Endometrial microvascular endothelial cells (primary cell): ENCODE data around the gene FZD8. TPM values are rescaled to one million over a fixed set of nuclear protein-coding genes. Genes with fewer than 3 reads are reported as not detected.
"Not testable (repeated sequence)": the region's sequence is repeated elsewhere in the genome, so short reads cannot be mapped to it uniquely, and the experiment has no call there.

ENCODE experiments used
- in situ Hi-C: cut with HindIII; loops from 2 replicates; pipeline ENCODE4 v1.10.0; 2017; ENCODE audit warnings: low sequenced_read_pairs, low pct_unique_long_range_greater_than_20kb; ENCODE audit errors: inconsistent ontology term
- total RNA-seq: library from RNA; depleted of rRNA; stranded (reverse); fragments of >200 nt; gene quantifications from one replicate; pipeline ENCODE4 v1.2.3, GENCODE V29; 2015; ENCODE audit errors: inconsistent ontology term

The FZD8 gene
- total RNA-seq: 30.9 TPM

GRCh38 chr10:35642035-35642792, at the start of gene FZD8:
FZD8 (minus strand) TSS chr10:35642296; CDS start chr10:35641429, 867 bp downstream.
- in situ Hi-C loops: loop anchor here (25.0 kb wide), 1 partner anchor 1145 kb away; no protein-coding TSS in a partner anchor

- in situ Hi-C loops: no loop called here
These were observed 49.6 kb upstream of the FZD8 start for GRCh38 chr10:35691522-35692236.

- in situ Hi-C loops: no loop called here
These were observed 48.4 kb upstream of the FZD8 start for GRCh38 chr10:35690534-35690933.

GRCh38 chr10:35685858-35686257, 43.8 kb upstream of the FZD8 start:
- in situ Hi-C loops: not testable (repeated sequence)

- in situ Hi-C loops: no loop called here
These were observed 43.3 kb upstream of the FZD8 start for GRCh38 chr10:35685402-35685801.

GRCh38 chr10:35684586-35684985, 42.5 kb upstream of the FZD8 start:
- in situ Hi-C loops: no loop called here

GRCh38 chr10:35675846-35676245, 33.8 kb upstream of the FZD8 start:
- in situ Hi-C loops: no loop called here

GRCh38 chr10:35674843-35675242, 32.7 kb upstream of the FZD8 start:
- in situ Hi-C loops: no loop called here

- in situ Hi-C loops: no loop called here
These were observed 27.0 kb upstream of the FZD8 start for GRCh38 chr10:35668865-35669650.

GRCh38 chr10:35667971-35668370, 25.9 kb upstream of the FZD8 start:
- in situ Hi-C loops: no loop called here

GRCh38 chr10:35667270-35667889, 25.3 kb upstream of the FZD8 start:
- in situ Hi-C loops: no loop called here

- in situ Hi-C loops: no loop called here
These were observed 19.1 kb upstream of the FZD8 start for GRCh38 chr10:35661236-35661635.

GRCh38 chr10:35659456-35659855, 17.4 kb upstream of the FZD8 start:
- in situ Hi-C loops: no loop called here

GRCh38 chr10:35657621-35658020, 15.5 kb upstream of the FZD8 start:
- in situ Hi-C loops: no loop called here

GRCh38 chr10:35652824-35653223, 10.7 kb upstream of the FZD8 start:
- in situ Hi-C loops: no loop called here

- in situ Hi-C loops: no loop called here
These were observed 8.8 kb upstream of the FZD8 start for GRCh38 chr10:35650894-35651293.

GRCh38 chr10:35644050-35644950, 2.2 kb upstream of the FZD8 start:
- in situ Hi-C loops: loop anchor here (25.0 kb wide), 1 partner anchor 1143 kb away; no protein-coding TSS in a partner anchor
